Muscle of leg (tissue), 16 donors: ENCODE results near the gene NUP153. TPM values are rescaled to one million over a fixed set of nuclear protein-coding genes. Genes with fewer than 3 reads are reported as not detected.
"Not testable (repeated sequence)": the region's sequence is repeated elsewhere in the genome, so short reads cannot be mapped to it uniquely, and the experiment has no call there.

ENCODE experiments used
- DNase-seq: peaks from one replicate; pipeline ENCODE4 v3.0.0; 2013
- H3K27ac ChIP-seq: one replicate; pipeline ENCODE4 v1.5.1; 2013; ENCODE audit warnings: mild to moderate bottlenecking, low read length, control low read depth
- H3K27me3 ChIP-seq: one replicate; pipeline ENCODE4 v1.6.1; 2013; ENCODE audit warnings: low read length; ENCODE audit not compliant: control insufficient read depth, insufficient read depth
- H3K36me3 ChIP-seq: one replicate; pipeline ENCODE4 v1.6.1; 2013; ENCODE audit warnings: low read length; ENCODE audit not compliant: control insufficient read depth, insufficient read depth
- H3K4me1 ChIP-seq: one replicate; pipeline ENCODE4 v1.6.1; 2013; ENCODE audit warnings: low read length; ENCODE audit not compliant: control insufficient read depth, insufficient read depth
- H3K4me3 ChIP-seq: one replicate; pipeline ENCODE4 v1.5.1; 2013; ENCODE audit warnings: low read length, control low read depth
- H3K9me3 ChIP-seq: replicated peaks from 2 replicates; pipeline ENCODE4 v1.6.1; 2013; ENCODE audit warnings: low read depth, low read length; ENCODE audit not compliant: control insufficient read depth
- WGBS: methylation state at CpG from one replicate; pipeline ENCODE4 v1.1.5; 2013; ENCODE audit warnings: missing lambda C conversion rate; ENCODE audit not compliant: insufficient coverage; 5-methylcytosine and 5-hydroxymethylcytosine counted together
- long read RNA-seq, 11 donors: transcript quantifications; one replicate each; lab custom pipeline, GENCODE V29; 2026
- polyA plus RNA-seq, 8 donors: library from polyadenylated mRNA; unstranded; fragments of 120-200 nt; gene quantifications; one replicate each; pipeline versions ENCODE4 v1.2.1 to v1.2.3, GENCODE V29; 2013; ENCODE audit warnings: inconsistent platforms in 1 of 8, low replicate concordance in 1 of 8; ENCODE audit not compliant: insufficient read length in 8 of 8, insufficient read depth in 1 of 8
- total RNA-seq: library from RNA; stranded (reverse); fragments of 120-200 nt; gene quantifications from one replicate; pipeline ENCODE4 v1.2.4, GENCODE V29; 2013

Gene NUP153
- total RNA-seq (21.2 TPM), polyA plus RNA-seq (10 to 100 TPM; 24.3 to 37.3 (median 29.5) TPM)
- long read RNA-seq, donor 1, full-length matches to known transcripts, result 2 of 2 reads
- long read RNA-seq, donor 1, partial matches to known transcripts, result 0 of 2 reads
- long read RNA-seq, donor 1, other reads (novel, unspliced or antisense), result 0 of 2 reads
- long read RNA-seq, donor 2, result 0 reads
- long read RNA-seq, donor 3, partial matches to known transcripts, result 11 of 11 reads
- long read RNA-seq, donor 3, other reads (novel, unspliced or antisense), result 0 of 11 reads
- long read RNA-seq, donor 4, result 0 reads
- long read RNA-seq, donor 5, full-length matches to known transcripts, result 1 of 52 reads
- long read RNA-seq, donor 5, partial matches to known transcripts, result 51 of 52 reads
- long read RNA-seq, donor 5, other reads (novel, unspliced or antisense), result 0 of 52 reads
- long read RNA-seq, donor 6, full-length matches to known transcripts, result 5 of 5 reads
- long read RNA-seq, donor 6, partial matches to known transcripts, result 0 of 5 reads
- long read RNA-seq, donor 6, other reads (novel, unspliced or antisense), result 0 of 5 reads
- long read RNA-seq, donor 7, full-length matches to known transcripts, result 4 of 29 reads
- long read RNA-seq, donor 7, partial matches to known transcripts, result 25 of 29 reads
- long read RNA-seq, donor 7, other reads (novel, unspliced or antisense), result 0 of 29 reads
- long read RNA-seq, donor 8, full-length matches to known transcripts, result 2 of 25 reads
- long read RNA-seq, donor 8, partial matches to known transcripts, result 23 of 25 reads
- long read RNA-seq, donor 8, other reads (novel, unspliced or antisense), result 0 of 25 reads
- long read RNA-seq, donor 9, full-length matches to known transcripts, result 1 of 1 reads
- long read RNA-seq, donor 9, partial matches to known transcripts, result 0 of 1 reads
- long read RNA-seq, donor 9, other reads (novel, unspliced or antisense), result 0 of 1 reads
- long read RNA-seq, donor 10, full-length matches to known transcripts, result 2 of 28 reads
- long read RNA-seq, donor 10, partial matches to known transcripts, result 26 of 28 reads
- long read RNA-seq, donor 10, other reads (novel, unspliced or antisense), result 0 of 28 reads
- long read RNA-seq, donor 11, result 0 reads

GRCh38 chr6:17706580-17707370 lies at the start of gene NUP153:
NUP153 (minus strand) TSS chr6:17706925; CDS start chr6:17706387, 538 bp downstream.
- no peaks in the 10 kb centered on the region for H3K36me3 ChIP-seq
- H3K4me3 ChIP-seq, result peak within 1 kb of the TSS; percentile 65
- H3K4me1 ChIP-seq, result peaks cover 8% of the 10 kb centered on the region
- H3K27ac ChIP-seq, result peak within 1 kb of the TSS; percentile 98
- no peaks in the 10 kb centered on the region for H3K9me3 ChIP-seq
- H3K27me3 ChIP-seq, result no peaks in the 10 kb centered on the region
- under 1% methylated on average over 63 of the region's 69 CpGs for WGBS
- peak; percentile 99 for DNase-seq

- Histone ChIP-seq H3K36me3 (no peaks in the 10 kb centered on the region), H3K27me3 (no peaks in the 10 kb centered on the region), H3K27ac (no peak overlapping the region), H3K4me3 (no peak overlapping the region), H3K9me3 (no peaks in the 10 kb centered on the region), H3K4me1 (no peaks in the 10 kb centered on the region)
- DNase-seq, result no peak
- WGBS, result 63% methylated on average over 2 of the region's 3 CpGs
Observed at GRCh38 chr6:17754254-17754653, 47.5 kb upstream of the NUP153 start.

DNA sequence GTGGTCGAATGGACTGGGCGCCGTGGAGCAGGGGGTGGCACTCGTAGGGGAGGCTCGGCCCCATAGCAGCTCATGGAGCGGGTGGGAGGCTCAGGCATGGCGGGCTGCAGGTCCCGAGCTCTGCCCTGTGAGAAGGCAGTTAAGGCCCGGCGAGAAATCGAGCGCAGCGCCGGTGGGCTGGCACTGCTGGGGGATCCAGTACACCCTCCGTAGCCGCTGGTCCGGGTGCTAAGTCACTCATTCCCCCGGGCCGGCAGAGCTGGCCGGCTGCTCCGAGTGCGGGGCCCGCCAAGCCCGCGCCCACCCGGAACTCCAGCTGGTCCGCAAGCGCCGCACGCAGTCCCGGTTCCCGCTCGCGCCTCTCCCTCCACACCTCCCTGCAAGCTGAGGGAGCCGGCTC lies 38.6 kb upstream of the NUP153 start:
- not testable (repeated sequence) for H3K4me3 ChIP-seq, H3K27me3 ChIP-seq, DNase-seq, H3K36me3 ChIP-seq, H3K27ac ChIP-seq, H3K9me3 ChIP-seq
- 97% methylated on average over 31 of the region's 35 CpGs for WGBS
- peaks cover 14% of the 10 kb centered on the region for H3K4me1 ChIP-seq

DNA sequence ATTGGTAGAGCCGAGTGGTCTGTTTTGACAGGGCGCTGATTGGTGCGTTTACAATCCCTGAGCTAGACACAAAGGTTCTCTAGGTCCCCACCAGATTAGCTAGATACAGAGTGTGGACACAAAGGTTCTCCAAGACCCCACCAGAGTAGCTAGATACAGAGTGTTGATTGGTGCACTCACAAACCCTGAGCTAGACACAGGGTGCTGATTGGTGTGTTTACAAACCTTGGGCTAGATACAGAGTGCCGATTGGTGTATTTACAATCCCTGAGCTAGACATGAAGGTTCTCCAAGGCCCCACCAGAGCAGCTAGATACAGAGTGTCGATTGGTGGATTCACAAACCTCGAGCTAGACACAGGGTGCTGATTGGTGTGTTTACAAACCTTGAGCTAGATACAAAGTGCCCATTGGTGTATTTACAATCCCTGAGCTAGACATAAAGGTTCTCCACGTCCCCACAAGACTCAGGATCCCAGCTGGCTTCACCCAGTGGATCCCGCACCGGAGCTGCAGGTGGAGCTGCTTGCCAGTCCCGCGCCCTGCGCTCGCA lies 38.1 kb upstream of the NUP153 start:
- not testable (repeated sequence) for H3K4me3 ChIP-seq, DNase-seq

GRCh38 chr6:17744019-17744756 lies 37.5 kb upstream of the NUP153 start:
- H3K9me3 ChIP-seq, result no peaks in the 10 kb centered on the region
- no peak overlapping the region for H3K27ac ChIP-seq
- no peaks in the 10 kb centered on the region for H3K36me3 ChIP-seq
- no peak overlapping the region for H3K4me3 ChIP-seq
- DNase-seq, result no peak
- WGBS, result 61% methylated on average over 6 of the region's 11 CpGs
- no peaks in the 10 kb centered on the region for H3K27me3 ChIP-seq
- peaks cover 15% of the 10 kb centered on the region for H3K4me1 ChIP-seq

More for the DNA sequence above, 38.1 kb upstream of the NUP153 start:
- not testable (repeated sequence) for H3K9me3 ChIP-seq, H3K27ac ChIP-seq, H3K27me3 ChIP-seq, H3K36me3 ChIP-seq
- peaks cover 15% of the 10 kb centered on the region for H3K4me1 ChIP-seq
- WGBS, result 95% methylated on average over 8 of the region's 13 CpGs

GRCh38 chr6:17741507-17741906 lies 34.8 kb upstream of the NUP153 start:
- no peaks in the 10 kb centered on the region for H3K27me3 ChIP-seq
- H3K36me3 ChIP-seq, result no peaks in the 10 kb centered on the region
- H3K4me3 ChIP-seq, result no peak overlapping the region
- WGBS, result 24% methylated on average over 7 of the region's 8 CpGs
- peak; percentile 22 for DNase-seq
- H3K27ac ChIP-seq, result no peak overlapping the region
- H3K9me3 ChIP-seq, result peaks cover 6% of the 10 kb centered on the region
- peaks cover 15% of the 10 kb centered on the region for H3K4me1 ChIP-seq

DNA sequence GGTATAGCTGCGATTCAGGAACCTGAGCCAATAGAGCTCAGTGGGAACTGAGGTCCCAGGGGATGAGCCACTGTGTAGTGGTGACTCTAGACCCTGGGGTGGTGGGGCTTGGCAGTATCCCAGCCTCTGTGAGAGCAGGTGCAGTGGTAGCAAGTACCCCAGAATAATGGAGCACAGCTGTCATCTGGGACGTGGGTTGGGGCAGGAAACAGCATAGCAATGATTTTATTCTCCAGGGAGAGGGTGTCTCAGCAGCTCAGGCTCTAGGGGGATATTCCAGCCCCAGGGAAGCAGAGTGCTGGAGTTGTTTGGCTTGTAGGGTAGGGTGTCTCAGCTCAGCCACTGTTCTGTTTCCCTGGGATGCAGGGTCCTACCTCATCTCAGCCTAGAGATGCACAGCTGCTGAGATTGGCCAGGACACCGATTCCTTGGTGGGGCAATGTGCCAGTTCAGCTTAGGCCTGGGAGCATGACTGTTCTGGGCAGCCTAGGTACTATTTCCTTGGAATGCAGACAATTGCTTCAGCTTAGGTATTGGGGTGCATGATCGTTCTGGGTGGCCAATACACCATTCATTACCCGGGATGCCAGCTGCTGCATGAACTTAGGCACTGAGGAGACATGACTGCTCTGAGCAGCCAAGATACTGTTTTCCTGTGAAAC lies 34.0 kb upstream of the NUP153 start:
- Histone ChIP-seq H3K27me3 (no peaks in the 10 kb centered on the region), H3K4me1 (peaks cover 15% of the 10 kb centered on the region), H3K36me3 (no peaks in the 10 kb centered on the region), H3K4me3 (no peak overlapping the region), H3K9me3 (peaks cover 6% of the 10 kb centered on the region), H3K27ac (no peak overlapping the region)
- DNase-seq, result peak; percentile 42
- WGBS, result 31% methylated on average over 4 of the region's 5 CpGs

DNA sequence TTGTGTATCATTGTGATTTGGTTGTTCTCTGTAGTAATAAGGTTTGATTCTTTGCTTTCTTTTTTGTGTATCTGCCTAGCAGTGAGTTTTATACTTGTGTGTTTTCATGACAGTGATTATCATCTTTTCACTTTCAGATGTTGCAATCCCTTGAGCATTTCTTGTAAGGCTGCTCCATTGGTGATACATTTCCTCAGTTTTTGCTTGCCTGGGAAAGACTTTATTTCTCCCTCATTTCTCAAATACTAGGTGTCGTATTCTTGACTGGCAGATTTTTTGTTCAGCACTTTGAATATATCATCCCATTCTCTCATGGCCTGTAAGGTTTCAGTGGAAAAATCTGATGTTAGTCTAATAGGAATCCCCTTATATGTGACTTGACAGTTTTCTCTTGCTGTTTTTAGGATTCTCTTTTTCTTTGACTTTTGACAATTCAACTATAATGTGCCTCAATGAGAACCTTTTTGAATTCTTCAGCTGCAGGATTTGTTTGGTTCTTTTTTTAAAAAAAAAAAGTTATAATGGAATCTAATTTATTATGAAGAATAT lies 31.1 kb upstream of the NUP153 start:
- no CpG with 5 or more reads among the region's 1 CpG for WGBS
- peaks cover 6% of the 10 kb centered on the region for H3K9me3 ChIP-seq
- H3K36me3 ChIP-seq, result no peaks in the 10 kb centered on the region
- H3K27me3 ChIP-seq, result no peaks in the 10 kb centered on the region
- H3K27ac ChIP-seq, result no peak overlapping the region
- DNase-seq, result no peak
- peaks cover 15% of the 10 kb centered on the region for H3K4me1 ChIP-seq
- no peak overlapping the region for H3K4me3 ChIP-seq
